Measurements from ENCODE around the gene AMIGO2. TPM values are rescaled to one million over a fixed set of nuclear protein-coding genes. Genes with fewer than 3 reads are reported as not detected.
A peak's percentile ranks its signal among the peaks of the same experiment; 100 is the strongest.

AMIGO2 gene
- total and polyA plus RNA-seq, 9 donors = 13.1 to 65.5 (median 29.2) TPM

DNA sequence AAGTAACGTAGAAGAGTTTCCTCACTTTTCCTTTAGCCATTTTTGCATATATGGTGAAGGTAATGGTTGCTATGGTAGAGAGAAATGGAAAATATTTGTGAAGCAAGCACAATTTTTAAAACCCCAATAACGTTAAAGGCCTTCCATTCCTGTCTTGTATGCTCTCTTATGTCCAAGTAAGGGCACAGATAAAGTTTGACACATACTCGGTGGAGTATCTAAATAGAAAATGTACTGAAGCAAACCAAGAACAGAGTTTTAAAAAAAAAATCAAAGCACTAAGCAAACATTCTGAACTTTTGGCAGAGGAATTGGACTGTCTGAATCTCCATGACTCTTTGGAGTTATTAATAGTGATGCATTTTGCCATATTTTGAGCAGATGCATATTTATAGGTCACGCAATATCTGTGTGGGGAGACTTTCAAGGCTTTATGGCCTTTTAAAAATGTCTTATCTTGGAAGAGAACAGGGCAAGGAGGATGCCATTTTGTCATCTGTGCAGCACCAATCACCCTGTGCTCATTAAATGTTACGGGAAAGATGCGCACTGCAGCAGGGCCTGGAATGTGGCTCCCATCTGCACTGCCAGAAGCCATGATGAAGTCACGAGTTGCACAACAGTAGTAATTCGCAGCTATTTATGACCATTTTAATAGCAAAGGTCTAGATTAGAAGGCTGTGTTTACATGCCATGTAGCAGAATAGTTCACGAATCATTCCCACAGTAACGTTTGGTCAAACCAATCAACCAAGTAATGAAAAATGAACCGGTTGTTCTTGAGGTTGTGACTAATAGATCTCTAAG, 23.3 kb upstream of the AMIGO2 start:
- H3K27ac ChIP-seq = peak overlapping the region in 1 of 2 donors; percentile 8
- no peak overlapping the region for H3K4me3 ChIP-seq
- intact Hi-C loops (cut with DNase I) = loop anchor here in 1 of 4 donors (5.0 kb wide), 1 partner anchor 274 kb away; no protein-coding TSS in a partner anchor
- 15 to 24% (median 22%) methylated on average over 10 to 11 of the region's 11 CpGs for WGBS, 3 donors
- peaks cover 11% of the 10 kb centered on the region for H3K4me1 ChIP-seq (ENCODE audit: insufficient read depth)
- DNase-seq = peak; percentile 46 to 66 (median 58)
- no peaks in the 10 kb centered on the region for H3K9me3 ChIP-seq
- no peaks in the 10 kb centered on the region for H3K36me3 ChIP-seq
- H3K27me3 ChIP-seq = no peaks in the 10 kb centered on the region
- peak; percentile 59 for TF ChIP-seq EP300 (IDR thresholded peaks at IDR 0.05)
- TF ChIP-seq, protein P1, sequence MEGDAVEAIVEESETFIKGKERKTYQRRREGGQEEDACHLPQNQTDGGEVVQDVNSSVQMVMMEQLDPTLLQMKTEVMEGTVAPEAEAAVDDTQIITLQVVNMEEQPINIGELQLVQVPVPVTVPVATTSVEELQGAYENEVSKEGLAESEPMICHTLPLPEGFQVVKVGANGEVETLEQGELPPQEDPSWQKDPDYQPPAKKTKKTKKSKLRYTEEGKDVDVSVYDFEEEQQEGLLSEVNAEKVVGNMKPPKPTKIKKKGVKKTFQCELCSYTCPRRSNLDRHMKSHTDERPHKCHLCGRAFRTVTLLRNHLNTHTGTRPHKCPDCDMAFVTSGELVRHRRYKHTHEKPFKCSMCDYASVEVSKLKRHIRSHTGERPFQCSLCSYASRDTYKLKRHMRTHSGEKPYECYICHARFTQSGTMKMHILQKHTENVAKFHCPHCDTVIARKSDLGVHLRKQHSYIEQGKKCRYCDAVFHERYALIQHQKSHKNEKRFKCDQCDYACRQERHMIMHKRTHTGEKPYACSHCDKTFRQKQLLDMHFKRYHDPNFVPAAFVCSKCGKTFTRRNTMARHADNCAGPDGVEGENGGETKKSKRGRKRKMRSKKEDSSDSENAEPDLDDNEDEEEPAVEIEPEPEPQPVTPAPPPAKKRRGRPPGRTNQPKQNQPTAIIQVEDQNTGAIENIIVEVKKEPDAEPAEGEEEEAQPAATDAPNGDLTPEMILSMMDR (IDR thresholded peaks at IDR 0.05) = no peak

DNA sequence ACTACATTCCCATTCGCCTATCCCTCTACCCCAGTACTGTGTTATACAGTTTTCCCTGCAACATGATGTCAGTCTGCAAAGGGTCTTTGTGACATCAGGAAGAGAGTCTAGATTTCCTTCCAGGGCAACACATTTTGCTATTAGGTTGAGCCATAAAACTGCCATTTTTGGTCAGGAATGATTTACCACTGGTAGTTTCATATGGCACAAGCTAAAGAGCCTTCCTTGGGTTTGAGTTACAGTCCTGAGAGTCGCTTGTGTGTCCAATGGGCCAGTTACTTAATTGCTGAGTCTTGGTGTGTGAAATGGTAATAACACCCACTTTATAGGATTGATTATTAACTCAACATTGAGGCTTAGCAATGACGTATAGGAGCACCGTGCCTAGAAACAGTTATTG, 22.6 kb upstream of the AMIGO2 start:
- WGBS, 3 donors = 91 to 96% (median 95%) methylated on average over 4 of the region's 4 CpGs
- peak overlapping the region in 1 of 2 donors; percentile 8 for H3K27ac ChIP-seq
- no peak overlapping the region for H3K4me3 ChIP-seq
- H3K27me3 ChIP-seq = no peaks in the 10 kb centered on the region
- H3K36me3 ChIP-seq = no peaks in the 10 kb centered on the region
- DNase-seq = no peak
- H3K4me1 ChIP-seq (ENCODE audit: insufficient read depth) = peaks cover 17% of the 10 kb centered on the region
- TF ChIP-seq, protein P1 (IDR thresholded peaks at IDR 0.05) = no peak
- TF ChIP-seq EP300 (IDR thresholded peaks at IDR 0.05) (no peak), POLR2A (IDR thresholded peaks at IDR 0.05) (no peak)
- H3K9me3 ChIP-seq = no peaks in the 10 kb centered on the region
- intact Hi-C loops (cut with DNase I) = loop anchor here in 1 of 4 donors (5.0 kb wide), 1 partner anchor 275 kb away; no protein-coding TSS in a partner anchor

DNA sequence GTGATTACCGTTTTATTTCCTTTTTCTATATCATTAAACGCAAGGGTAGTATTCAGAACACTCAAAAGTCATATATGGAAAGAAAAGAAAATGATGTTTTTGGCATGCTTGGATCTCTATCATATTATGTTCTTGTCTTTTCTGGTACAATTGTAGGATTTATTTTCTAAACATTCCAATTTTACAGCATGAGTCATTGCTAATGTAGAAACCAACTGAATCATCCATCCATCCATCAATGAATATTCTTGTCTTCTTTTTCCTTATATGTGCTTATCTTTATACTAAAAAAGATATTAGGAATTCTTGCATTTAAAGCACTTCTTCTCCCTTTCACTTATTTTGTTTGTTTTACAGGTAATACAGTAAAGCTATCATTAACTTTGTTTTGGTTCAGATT, 20.4 kb upstream of the AMIGO2 start:
- DNase-seq = no peak
- Histone ChIP-seq H3K36me3 (no peaks in the 10 kb centered on the region), H3K27ac (no peak overlapping the region), H3K9me3 (no peaks in the 10 kb centered on the region), H3K27me3 (no peaks in the 10 kb centered on the region), H3K4me3 (no peak overlapping the region), H3K4me1 (ENCODE audit: insufficient read depth) (peaks cover 17% of the 10 kb centered on the region)
- TF ChIP-seq EP300 (IDR thresholded peaks at IDR 0.05) (no peak), POLR2A (IDR thresholded peaks at IDR 0.05) (no peak)
- TF ChIP-seq, protein P1 (IDR thresholded peaks at IDR 0.05) = no peak
- intact Hi-C loops (cut with DNase I) = loop anchor here in 1 of 4 donors (5.0 kb wide), 1 partner anchor 277 kb away; no protein-coding TSS in a partner anchor
- WGBS, 3 donors = 73 to 83% (median 81%) methylated on average over 2 of the region's 2 CpGs

DNA sequence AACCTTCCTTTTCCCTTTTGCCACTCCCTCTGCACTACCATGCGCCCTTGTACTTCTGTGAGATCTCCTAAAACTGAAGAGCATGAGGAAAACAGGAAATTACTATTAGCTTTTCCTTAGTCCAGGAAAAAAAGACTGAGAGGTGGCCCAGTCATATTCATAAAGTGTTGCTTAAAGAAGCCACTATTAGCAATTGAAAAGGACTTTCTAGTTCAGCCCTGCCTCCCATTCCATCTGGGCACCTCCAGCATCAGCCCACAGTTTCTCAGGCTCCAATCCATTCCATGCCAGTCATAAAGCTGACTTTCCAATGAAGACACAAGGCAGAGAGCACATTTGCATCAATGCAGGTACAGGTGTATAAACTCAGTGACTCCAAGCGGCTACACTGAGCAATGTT, 19.9 kb upstream of the AMIGO2 start:
- TF ChIP-seq POLR2A (IDR thresholded peaks at IDR 0.05) (no peak), EP300 (IDR thresholded peaks at IDR 0.05) (no peak)
- TF ChIP-seq, protein P1 (IDR thresholded peaks at IDR 0.05) = no peak
- intact Hi-C loops (cut with DNase I) = loop anchor here in 1 of 4 donors (5.0 kb wide), 1 partner anchor 278 kb away; no protein-coding TSS in a partner anchor
- H3K4me3 ChIP-seq = no peak overlapping the region
- no peaks in the 10 kb centered on the region for H3K36me3 ChIP-seq
- H3K27me3 ChIP-seq = no peaks in the 10 kb centered on the region
- WGBS, 3 donors = 40 to 97% (median 93%) methylated on average over 2 of the region's 2 CpGs
- no peaks in the 10 kb centered on the region for H3K9me3 ChIP-seq
- H3K27ac ChIP-seq = no peak overlapping the region
- peaks cover 17% of the 10 kb centered on the region for H3K4me1 ChIP-seq (ENCODE audit: insufficient read depth)
- no peak for DNase-seq

All from ovary (tissue), 9 donors.